GM18508 (cell line): ENCODE measurements around the gene FAM184B.
"Not testable (repeated sequence)": the region's sequence is repeated elsewhere in the genome, so short reads cannot be mapped to it uniquely, and the experiment has no call there.

Source experiments
- ATAC-seq: cut with Tn5 transposase; IDR thresholded peaks from one replicate; pipeline ENCODE4 v1.9.1; 2021; ENCODE audit warnings: moderate number of reproducible peaks; ENCODE audit not compliant: insufficient read depth, unreplicated experiment

Gene FAM184B

GRCh38 chr4:17721496-17722355 lies 59.7 kb downstream of the FAM184B start:
- ATAC-seq: no peak

DNA sequence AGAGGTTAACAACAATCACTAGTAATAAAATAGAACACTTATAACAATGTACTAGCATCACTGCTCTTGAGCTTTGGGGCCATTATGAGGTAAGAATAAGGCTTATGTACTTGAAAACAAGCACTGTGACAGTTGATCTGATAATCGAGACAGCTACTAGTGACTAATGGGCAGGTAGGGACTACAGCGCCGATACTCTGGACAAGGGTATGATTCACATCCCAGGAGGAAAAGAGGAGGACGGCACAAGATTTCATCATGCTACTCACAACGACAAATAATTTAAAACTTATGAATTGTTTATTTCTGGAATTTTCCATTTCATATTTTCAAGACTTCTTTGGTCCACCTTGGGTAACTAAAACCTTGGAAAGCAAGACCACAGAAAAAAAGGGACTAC lies 62.3 kb downstream of the FAM184B start:
- no peak for ATAC-seq

DNA sequence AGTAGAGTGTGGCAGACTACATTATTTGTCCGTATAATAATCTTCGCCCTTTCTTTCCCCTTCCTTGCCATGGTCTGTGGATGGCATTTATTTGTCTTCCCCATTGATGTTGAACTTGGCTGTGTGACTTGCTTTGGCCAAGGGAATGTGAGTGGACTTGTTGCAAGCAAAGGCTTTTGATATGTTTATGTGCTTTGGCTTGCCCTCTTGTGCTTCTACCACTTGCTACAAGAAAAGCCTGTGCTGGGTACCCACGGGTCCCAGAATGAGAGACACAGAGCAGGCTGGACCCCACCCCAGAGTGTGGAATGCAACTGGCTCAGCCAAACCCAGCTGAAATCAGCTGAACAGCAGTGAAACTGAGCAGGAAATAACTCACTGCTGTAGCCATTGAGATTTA lies 63.0 kb downstream of the FAM184B start:
- no peak for ATAC-seq

DNA sequence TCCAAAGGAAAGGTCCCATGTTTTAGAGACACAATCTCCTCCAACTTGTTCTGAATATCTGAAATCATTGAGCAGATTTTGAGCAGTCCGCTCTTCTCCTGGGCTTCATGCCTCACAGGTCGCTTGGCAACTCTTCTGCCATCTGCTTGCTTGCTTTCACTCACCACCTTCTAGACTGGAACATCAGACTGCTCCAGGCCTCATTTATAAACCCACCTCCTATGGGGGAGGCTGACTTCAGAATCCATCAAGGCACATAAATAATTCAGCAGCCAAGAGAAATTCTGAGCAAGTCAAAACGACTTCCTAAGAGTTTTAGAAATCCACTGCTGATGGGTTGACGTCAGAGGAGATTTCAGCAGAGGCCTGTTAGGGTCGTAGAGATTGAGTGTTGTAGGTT lies 64.1 kb downstream of the FAM184B start:
- no peak for ATAC-seq

- ATAC-seq: no peak
Measured at GRCh38 chr4:17715511-17715910, 65.9 kb downstream of the FAM184B start.

GRCh38 chr4:17713779-17714178 lies 67.6 kb downstream of the FAM184B start:
- ATAC-seq: no peak

GRCh38 chr4:17712166-17712565 lies 69.3 kb downstream of the FAM184B start:
- no peak for ATAC-seq

GRCh38 chr4:17711206-17711605 lies 70.2 kb downstream of the FAM184B start:
- not testable (repeated sequence) for ATAC-seq

- ATAC-seq: no peak
Measured at GRCh38 chr4:17709763-17710068, 71.7 kb downstream of the FAM184B start.

GRCh38 chr4:17708992-17709762 lies 72.2 kb downstream of the FAM184B start:
- no peak for ATAC-seq

- ATAC-seq: no peak
Measured at GRCh38 chr4:17707671-17708070, 73.8 kb downstream of the FAM184B start.

DNA sequence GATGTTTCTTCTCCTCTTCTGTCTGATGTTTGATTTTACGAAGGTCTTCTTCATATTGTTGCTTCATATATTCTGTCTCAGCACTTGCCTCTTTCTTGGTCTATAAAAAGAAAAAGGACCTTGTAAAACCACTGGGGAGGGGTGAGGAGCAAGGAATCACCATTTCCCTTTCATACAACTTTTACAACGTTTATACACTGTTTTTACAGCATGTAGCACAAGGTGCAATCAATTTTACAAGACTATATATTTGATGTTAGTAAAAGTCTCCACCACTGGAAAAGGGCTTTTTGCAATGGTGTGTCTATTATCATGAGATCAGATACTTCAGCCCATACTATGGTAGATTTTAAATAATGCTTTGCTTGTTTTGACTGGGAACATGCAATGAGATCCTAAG lies 76.3 kb downstream of the FAM184B start:
- ATAC-seq: no peak

DNA sequence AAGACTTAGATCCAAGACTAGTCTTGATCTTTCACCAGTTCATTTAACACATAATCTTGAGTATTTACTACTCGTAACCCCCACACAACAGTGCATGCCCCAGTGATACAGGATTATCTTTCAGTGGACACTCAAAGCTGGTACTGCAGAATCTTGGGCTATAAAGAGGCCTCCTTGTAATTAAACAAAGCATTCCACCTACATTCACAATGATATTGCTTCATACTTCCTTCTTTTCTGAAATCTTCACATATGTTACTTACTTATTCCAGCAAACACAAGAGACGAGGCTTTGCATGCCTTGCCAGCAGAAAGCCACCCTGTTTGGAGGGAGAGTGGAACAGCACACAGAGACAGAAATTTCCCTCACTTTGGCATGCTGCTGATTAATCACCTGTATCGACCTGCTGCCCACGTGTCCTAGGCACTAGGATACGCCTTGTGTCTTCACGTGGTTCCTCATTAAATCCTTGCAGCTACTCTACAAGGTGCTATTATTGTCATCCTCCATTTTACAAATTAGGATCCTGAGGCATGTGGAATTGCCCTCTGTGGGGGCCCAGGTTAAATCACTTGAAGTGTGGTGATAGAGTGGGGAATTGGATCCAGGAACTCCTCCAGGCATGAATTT lies 77.3 kb downstream of the FAM184B start:
- no peak for ATAC-seq

DNA sequence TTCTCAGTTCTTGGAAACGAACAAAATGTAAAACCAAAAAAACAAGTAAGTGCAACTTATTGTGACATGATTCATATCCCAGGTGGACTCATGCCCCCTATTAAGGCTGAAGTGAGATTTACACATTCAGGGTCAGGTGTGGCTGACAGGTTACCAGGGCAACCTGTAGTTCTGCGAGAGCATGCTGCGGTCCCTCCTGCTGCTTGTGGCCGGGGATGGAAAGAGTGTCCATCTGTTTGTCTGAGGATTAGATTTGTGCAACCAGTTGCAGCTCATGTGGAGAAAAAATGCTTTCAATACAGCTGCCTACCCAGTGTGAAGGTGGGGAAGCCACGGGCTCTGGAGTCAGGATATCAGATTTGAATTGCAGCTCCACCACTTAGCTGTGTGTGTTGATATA lies 78.8 kb downstream of the FAM184B start:
- no peak for ATAC-seq

GRCh38 chr4:17701882-17702281 lies 79.5 kb downstream of the FAM184B start:
- no peak for ATAC-seq

GRCh38 chr4:17701138-17701839 lies 80.1 kb downstream of the FAM184B start:
- no peak for ATAC-seq

- no peak for ATAC-seq
Measured at GRCh38 chr4:17699380-17699779, 82.0 kb downstream of the FAM184B start.

DNA sequence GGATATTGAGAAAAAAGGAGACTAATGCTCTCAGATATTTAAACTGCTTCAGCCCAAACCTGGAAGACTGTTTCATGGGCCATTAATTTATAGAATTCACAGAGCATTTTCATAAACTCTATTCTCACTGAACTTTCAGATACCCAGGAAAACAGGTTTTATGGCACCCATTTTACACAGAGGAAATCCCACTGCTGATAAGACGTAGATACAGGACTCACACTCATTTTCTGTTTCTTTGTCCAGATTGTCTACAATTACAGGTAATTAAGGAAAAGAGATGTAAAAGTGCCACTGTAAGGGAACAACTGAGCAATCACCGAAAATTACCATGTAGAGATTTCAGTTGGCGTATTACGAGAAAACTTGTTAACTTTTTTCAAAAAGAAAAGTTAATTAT lies 83.3 kb downstream of the FAM184B start:
- ATAC-seq: no peak

DNA sequence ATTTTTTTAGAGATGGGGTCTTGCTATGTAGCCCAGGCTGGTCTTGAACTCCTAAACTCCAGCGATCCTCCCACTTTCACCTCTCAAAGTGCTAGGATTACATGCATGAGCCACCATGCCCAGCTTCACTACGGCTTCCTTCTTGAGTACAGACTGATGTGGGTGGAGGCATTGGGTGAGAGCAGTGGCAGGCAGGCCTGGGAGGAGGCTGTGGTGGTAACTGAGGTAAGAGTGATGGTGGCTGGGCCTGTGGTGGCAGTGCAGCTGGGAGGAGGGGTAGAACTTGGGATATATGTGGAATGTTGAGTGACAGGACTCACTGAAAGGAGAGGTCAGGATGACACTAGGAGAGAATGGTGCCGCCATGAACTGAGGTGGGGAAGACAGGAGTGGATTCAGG lies 86.1 kb downstream of the FAM184B start:
- no peak for ATAC-seq

GRCh38 chr4:17694552-17694951 lies 86.9 kb downstream of the FAM184B start:
- ATAC-seq: no peak

GRCh38 chr4:17690898-17691297 lies 90.5 kb downstream of the FAM184B start:
- ATAC-seq: no peak
